ENCODE measurements around the gene TESPA1. TPM values are rescaled to one million over a fixed set of nuclear protein-coding genes. Genes with fewer than 3 reads are reported as not detected.
A peak's percentile ranks its signal among the peaks of the same experiment; 100 is the strongest.

Gene TESPA1, protein sequence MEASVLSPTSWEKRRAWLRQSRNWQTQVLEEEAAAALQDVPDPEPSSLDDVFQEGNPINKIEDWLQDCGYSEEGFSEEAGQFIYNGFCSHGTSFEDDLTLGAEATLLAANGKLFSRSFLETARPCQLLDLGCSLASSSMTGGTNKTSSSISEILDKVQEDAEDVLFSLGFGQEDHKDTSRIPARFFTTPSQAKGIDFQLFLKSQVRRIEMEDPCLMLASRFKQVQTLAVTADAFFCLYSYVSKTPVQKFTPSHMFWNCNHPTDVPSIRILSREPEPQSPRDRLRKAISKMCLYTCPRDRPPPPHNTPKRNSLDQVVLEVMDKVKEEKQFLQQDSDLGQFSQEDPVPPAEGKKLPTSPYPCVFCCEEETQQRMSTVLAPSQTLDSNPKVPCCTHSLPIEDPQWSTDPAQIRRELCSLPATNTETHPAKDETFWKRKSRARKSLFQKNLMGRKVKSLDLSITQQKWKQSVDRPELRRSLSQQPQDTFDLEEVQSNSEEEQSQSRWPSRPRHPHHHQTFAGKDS
- total RNA-seq (2014; rRNA removed; shearing (Covaris generic)): not detected in 2 replicates
- 0.34 TPM in 1 of 2 replicates, not detected in the other for polyA plus RNA-seq (2016; fragmentation: Nextera tagmentation; extraction: Ambion mirVana)
- long read RNA-seq, partial matches to known transcripts: 0 of 1 reads
- long read RNA-seq, other reads (novel, unspliced or antisense): 1 of 1 reads

- H3K9me2 ChIP-seq (ENCODE audit: insufficient read depth): no peaks in the 10 kb centered on the region
- H3K36me3 Mint-ChIP-seq (ENCODE audit: low read depth): no peaks in the 10 kb centered on the region
- H3K27me3 Mint-ChIP-seq (ENCODE audit: insufficient read depth, low read depth, poor library complexity): peaks cover 1% of the 10 kb centered on the region
- peak within 1 kb of the TSS; percentile 87 for H2AFZ ChIP-seq
- DNase-seq (ENCODE audit: low spot score) (no peak), ATAC-seq (no peak)
- no peaks in the 10 kb centered on the region for H3K9me3 Mint-ChIP-seq
- H3F3A ChIP-seq (replicated peaks; ENCODE audit: low read depth): no peaks in the 10 kb centered on the region
- no peaks in the 10 kb centered on the region for H4K20me1 ChIP-seq (replicated peaks; ENCODE audit: insufficient read depth)
- no peaks in the 10 kb centered on the region for H3K4me1 ChIP-seq (ENCODE audit: insufficient read depth)
- no peak within 1 kb of the TSS for H3K4me3 ChIP-seq
- H3K4me1 Mint-ChIP-seq: no peaks in the 10 kb centered on the region
- H3K27ac Mint-ChIP-seq: no peak within 1 kb of the TSS
- H3K79me2 ChIP-seq (replicated peaks; ENCODE audit: insufficient read depth): no peaks in the 10 kb centered on the region
- H3K27ac ChIP-seq (ENCODE audit: low read depth): no peak within 1 kb of the TSS
- no peak within 1 kb of the TSS for H3K4me2 ChIP-seq
- H3K36me3 ChIP-seq (ENCODE audit: insufficient read depth): no peaks in the 10 kb centered on the region
- no peaks in the 10 kb centered on the region for H3K27me3 ChIP-seq (ENCODE audit: insufficient read depth)
- H3K4me3 Mint-ChIP-seq: no peak within 1 kb of the TSS
- TF ChIP-seq EZH2phosphoT487 (IDR thresholded peaks at IDR 0.05; ENCODE audit: unreplicated experiment) (no peak), REST (IDR thresholded peaks at IDR 0.05; ENCODE audit: unreplicated experiment) (no peak), CREB1 (CRISPR knock-in tag; IDR thresholded peaks at IDR 0.05; ENCODE audit: low read depth) (no peak), JUNB (IDR thresholded peaks at IDR 0.05; ENCODE audit: unreplicated experiment) (no peak), NANOG (IDR thresholded peaks at IDR 0.05; ENCODE audit: borderline replicate concordance) (no peak), POLR2AphosphoS5 (IDR thresholded peaks at IDR 0.05; ENCODE audit: low read depth) (no peak), ZNF331 (CRISPR knock-in tag; IDR thresholded peaks at IDR 0.05; ENCODE audit: low read depth) (no peak), STAT1 (IDR thresholded peaks at IDR 0.05; ENCODE audit: unreplicated experiment) (no peak), ZNF114 (CRISPR knock-in tag; IDR thresholded peaks at IDR 0.05) (no peak), CTCF (conservative IDR thresholded peaks at IDR 0.05; ENCODE audit: low read depth in 2 of 2) (no peak), ETS1 (IDR thresholded peaks at IDR 0.05) (no peak)
- TF ChIP-seq, protein P1, sequence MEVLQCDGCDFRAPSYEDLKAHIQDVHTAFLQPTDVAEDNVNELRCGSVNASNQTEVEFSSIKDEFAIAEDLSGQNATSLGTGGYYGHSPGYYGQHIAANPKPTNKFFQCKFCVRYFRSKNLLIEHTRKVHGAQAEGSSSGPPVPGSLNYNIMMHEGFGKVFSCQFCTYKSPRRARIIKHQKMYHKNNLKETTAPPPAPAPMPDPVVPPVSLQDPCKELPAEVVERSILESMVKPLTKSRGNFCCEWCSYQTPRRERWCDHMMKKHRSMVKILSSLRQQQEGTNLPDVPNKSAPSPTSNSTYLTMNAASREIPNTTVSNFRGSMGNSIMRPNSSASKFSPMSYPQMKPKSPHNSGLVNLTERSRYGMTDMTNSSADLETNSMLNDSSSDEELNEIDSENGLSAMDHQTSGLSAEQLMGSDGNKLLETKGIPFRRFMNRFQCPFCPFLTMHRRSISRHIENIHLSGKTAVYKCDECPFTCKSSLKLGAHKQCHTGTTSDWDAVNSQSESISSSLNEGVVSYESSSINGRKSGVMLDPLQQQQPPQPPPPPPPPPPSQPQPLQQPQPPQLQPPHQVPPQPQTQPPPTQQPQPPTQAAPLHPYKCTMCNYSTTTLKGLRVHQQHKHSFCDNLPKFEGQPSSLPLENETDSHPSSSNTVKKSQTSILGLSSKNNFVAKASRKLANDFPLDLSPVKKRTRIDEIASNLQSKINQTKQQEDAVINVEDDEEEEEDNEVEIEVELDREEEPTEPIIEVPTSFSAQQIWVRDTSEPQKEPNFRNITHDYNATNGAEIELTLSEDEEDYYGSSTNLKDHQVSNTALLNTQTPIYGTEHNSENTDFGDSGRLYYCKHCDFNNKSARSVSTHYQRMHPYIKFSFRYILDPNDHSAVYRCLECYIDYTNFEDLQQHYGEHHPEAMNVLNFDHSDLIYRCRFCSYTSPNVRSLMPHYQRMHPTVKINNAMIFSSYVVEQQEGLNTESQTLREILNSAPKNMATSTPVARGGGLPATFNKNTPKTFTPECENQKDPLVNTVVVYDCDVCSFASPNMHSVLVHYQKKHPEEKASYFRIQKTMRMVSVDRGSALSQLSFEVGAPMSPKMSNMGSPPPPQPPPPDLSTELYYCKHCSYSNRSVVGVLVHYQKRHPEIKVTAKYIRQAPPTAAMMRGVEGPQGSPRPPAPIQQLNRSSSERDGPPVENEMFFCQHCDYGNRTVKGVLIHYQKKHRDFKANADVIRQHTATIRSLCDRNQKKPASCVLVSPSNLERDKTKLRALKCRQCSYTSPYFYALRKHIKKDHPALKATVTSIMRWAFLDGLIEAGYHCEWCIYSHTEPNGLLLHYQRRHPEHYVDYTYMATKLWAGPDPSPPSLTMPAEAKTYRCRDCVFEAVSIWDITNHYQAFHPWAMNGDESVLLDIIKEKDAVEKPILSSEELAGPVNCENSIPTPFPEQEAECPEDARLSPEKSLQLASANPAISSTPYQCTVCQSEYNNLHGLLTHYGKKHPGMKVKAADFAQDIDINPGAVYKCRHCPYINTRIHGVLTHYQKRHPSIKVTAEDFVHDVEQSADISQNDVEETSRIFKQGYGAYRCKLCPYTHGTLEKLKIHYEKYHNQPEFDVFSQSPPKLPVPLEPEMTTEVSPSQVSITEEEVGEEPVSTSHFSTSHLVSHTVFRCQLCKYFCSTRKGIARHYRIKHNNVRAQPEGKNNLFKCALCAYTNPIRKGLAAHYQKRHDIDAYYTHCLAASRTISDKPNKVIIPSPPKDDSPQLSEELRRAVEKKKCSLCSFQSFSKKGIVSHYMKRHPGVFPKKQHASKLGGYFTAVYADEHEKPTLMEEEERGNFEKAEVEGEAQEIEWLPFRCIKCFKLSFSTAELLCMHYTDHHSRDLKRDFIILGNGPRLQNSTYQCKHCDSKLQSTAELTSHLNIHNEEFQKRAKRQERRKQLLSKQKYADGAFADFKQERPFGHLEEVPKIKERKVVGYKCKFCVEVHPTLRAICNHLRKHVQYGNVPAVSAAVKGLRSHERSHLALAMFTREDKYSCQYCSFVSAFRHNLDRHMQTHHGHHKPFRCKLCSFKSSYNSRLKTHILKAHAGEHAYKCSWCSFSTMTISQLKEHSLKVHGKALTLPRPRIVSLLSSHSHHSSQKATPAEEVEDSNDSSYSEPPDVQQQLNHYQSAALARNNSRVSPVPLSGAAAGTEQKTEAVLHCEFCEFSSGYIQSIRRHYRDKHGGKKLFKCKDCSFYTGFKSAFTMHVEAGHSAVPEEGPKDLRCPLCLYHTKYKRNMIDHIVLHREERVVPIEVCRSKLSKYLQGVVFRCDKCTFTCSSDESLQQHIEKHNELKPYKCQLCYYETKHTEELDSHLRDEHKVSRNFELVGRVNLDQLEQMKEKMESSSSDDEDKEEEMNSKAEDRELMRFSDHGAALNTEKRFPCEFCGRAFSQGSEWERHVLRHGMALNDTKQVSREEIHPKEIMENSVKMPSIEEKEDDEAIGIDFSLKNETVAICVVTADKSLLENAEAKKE (CRISPR knock-in tag; IDR thresholded peaks at IDR 0.05): no peak
Measured at GRCh38 chr12:54984658-54985376, at the start of gene TESPA1. TESPA1 (minus strand) TSS chr12:54984762; CDS start chr12:54974562, 10,200 bp downstream.

All from GM23338 (cell line).